Memory B cell (primary cell): ENCODE results near the gene TM6SF1.
"Not testable (repeated sequence)": the region's sequence is repeated elsewhere in the genome, so short reads cannot be mapped to it uniquely, and the experiment has no call there.

Source experiments
- ATAC-seq: fragments of 150-1000 bp; cut with Tn5 transposase; 2 replicates; pipeline ENCODE4 v1.10.0; 2021; ENCODE audit warnings: low read depth, mild to moderate bottlenecking, moderate library complexity
- DNase-seq, 2 donors: peaks; one replicate each; pipeline ENCODE4 v3.0.0; 2022; ENCODE audit warnings: low spot score in 2 of 2
- H3K27ac Mint-ChIP-seq: one replicate; pipeline ENCODE4 v1.8.0; 2022; ENCODE audit warnings: mild to moderate bottlenecking, moderate library complexity, mixed read lengths
- H3K27me3 Mint-ChIP-seq: one replicate; pipeline ENCODE4 v1.8.0; 2022; ENCODE audit warnings: mixed read lengths
- H3K36me3 Mint-ChIP-seq: one replicate; pipeline ENCODE4 v1.8.0; 2022; ENCODE audit warnings: mild to moderate bottlenecking, mixed read lengths
- H3K4me1 Mint-ChIP-seq: one replicate; pipeline ENCODE4 v1.8.0; 2022; ENCODE audit warnings: mixed read lengths
- H3K4me3 Mint-ChIP-seq: one replicate; pipeline ENCODE4 v1.8.0; 2022; ENCODE audit warnings: mild to moderate bottlenecking, moderate library complexity, mixed read lengths
- H3K9me3 Mint-ChIP-seq: one replicate; pipeline ENCODE4 v1.8.0; 2022; ENCODE audit warnings: mixed read lengths

TM6SF1 gene

DNA sequence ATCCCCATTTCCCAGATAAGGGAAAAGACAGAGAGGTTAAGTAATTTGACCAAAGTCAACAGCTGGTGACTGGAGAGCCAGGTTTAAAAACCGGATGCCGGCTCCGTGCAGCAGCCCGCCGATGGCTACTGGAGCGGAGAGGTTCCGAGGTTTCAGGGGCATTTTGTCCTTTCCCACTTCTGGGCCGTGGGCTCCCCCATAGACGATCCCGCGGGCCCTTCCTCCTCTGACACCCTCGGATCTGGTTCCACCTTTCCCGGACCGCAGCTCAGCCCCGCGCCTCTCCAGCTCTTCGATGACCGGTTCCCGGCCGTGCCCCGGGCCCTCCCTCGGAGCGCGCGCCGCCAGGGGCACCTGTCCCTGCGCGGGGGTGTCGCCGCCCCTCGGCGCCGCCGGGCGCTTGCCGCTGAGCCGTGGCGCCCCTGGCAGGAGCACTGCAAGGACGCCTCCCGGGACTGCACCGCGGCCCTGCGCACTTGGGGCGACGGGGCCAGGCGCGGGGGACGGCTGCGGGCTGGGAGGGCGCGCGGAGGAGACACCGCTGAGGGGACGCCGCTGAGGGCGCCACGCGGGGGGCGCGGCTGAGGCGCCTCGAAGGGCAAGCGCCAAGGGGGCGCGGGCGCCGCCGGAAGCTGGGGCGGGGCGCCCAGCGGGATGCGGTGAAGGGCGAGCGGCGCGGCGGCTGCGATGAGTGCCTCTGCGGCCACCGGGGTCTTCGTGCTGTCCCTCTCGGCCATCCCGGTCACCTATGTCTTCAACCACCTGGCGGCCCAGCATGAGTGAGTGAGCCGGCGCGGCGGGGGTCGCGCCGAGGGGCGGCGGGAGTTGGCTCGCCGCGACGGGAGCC lies at the start of gene TM6SF1:
TSS of gene TM6SF1 (plus strand) at position 652 of the 847 bp plus-strand sequence. CDS start at position 688, 36 bp downstream.
- H3K9me3 Mint-ChIP-seq, result peaks cover 3% of the 10 kb centered on the region
- H3K4me1 Mint-ChIP-seq, result peaks cover 9% of the 10 kb centered on the region
- DNase-seq (peak in 1 of 2 donors; percentile 19), ATAC-seq (peak; percentile 46)
- no peak within 1 kb of the TSS for H3K27ac Mint-ChIP-seq
- H3K4me3 Mint-ChIP-seq, result peak within 1 kb of the TSS; percentile 66
- H3K27me3 Mint-ChIP-seq, result peaks cover 35% of the 10 kb centered on the region
- H3K36me3 Mint-ChIP-seq, result peaks cover 3% of the 10 kb centered on the region

DNA sequence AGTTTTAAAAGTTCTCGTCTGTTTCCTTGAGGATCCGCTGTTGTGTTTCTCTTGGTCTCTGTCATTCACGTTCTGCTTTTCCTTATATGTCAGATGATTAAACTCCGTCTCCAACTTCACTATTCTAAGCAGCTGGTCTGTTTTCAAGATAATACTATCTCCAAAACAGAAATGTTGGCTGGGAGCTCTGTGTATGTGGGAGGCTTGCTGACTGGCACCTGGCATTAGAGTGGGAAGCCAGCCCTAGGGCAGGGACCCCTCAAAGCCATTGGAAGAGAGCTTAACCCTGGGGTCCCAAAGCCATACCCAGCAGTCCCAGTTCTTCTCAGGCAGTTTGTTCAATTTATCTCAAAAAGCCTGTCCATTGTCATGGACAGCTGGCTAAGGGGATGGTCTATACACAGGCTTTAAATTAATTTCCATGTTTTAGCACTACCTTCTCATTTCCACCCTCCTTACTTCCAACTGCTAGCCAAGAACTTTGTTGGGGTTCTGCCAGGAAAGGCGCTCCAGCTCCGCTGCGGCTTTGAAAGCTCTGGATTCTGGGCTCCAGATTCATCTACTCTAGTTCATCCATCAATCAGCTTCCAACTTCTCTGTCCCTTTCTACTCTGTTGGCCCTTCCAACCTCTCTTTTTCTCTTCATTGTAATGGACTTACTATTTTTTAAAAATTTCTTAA lies 49.6 kb upstream of the TM6SF1 start:
- no peaks in the 10 kb centered on the region for H3K9me3 Mint-ChIP-seq
- H3K27ac Mint-ChIP-seq, result no peak overlapping the region
- ATAC-seq (no peak), DNase-seq (no peak)
- peaks cover 5% of the 10 kb centered on the region for H3K4me1 Mint-ChIP-seq
- peaks cover 6% of the 10 kb centered on the region for H3K36me3 Mint-ChIP-seq
- no peak overlapping the region for H3K4me3 Mint-ChIP-seq
- no peaks in the 10 kb centered on the region for H3K27me3 Mint-ChIP-seq

DNA sequence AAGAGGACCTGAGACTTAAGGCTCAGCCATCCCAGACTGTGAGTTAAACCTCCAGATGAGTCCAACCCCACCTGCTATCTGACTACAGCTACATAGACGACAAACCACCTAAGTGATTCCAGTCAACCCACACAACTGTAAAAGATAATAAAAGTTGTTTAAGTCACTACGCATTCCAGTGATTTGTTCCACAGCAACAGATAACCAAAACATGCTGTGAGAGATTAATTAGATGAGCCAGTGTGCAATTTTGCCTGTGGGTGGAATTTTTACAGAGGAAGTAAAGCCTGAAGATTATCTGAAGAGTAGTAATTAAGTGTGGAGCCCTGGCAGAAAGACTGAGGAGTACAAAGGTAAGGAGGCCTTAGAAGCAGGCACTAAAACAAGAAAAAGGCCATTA lies 45.8 kb upstream of the TM6SF1 start:
- Mint-ChIP-seq H3K4me1 (peaks cover 15% of the 10 kb centered on the region), H3K4me3 (no peak overlapping the region), H3K36me3 (peaks cover 3% of the 10 kb centered on the region), H3K27me3 (no peaks in the 10 kb centered on the region), H3K27ac (no peak overlapping the region), H3K9me3 (no peaks in the 10 kb centered on the region)
- no peak for ATAC-seq
- DNase-seq, result no peak

DNA sequence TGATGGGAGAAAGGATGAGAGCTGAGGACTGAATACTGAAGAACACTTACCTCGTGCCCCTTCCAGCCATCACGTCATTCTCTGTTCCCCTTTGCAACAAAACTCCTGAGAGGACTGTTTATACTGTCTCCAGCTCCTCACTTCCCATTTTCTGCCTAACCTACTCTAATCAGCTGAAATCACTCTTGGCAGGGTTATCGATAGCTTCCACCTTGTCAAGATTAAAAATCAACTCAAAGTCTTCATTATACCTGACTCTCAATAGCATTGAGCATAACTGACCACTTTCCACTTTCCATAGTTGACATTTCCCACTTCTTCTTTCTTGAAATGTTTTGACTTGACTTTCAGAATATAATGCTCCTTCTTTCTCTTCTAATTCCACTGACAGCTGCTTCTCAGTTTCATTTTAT lies 44.7 kb upstream of the TM6SF1 start:
- DNase-seq (no peak), ATAC-seq (no peak)
- Mint-ChIP-seq H3K36me3 (peaks cover 2% of the 10 kb centered on the region), H3K4me1 (peaks cover 11% of the 10 kb centered on the region), H3K27me3 (no peaks in the 10 kb centered on the region), H3K9me3 (no peaks in the 10 kb centered on the region), H3K4me3 (no peak overlapping the region), H3K27ac (no peak overlapping the region)

DNA sequence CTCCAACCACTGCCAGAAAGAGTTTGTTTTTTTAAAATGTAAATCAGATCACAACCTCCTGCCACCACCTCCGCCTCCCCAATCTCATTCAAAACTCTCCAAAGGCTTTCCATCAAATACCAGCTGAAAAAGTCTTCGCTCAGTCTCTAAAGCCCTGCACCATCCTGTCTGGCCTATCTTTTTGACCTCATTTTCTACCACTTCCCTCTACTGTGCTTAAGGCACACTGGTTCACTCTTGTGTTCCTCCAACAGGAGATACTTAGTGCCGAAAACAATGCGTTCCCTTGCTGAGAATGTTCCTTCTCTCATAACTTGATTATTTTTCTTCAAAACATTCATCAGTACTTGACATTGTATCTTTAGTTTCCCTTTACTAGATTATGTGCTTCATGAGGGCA lies 43.9 kb upstream of the TM6SF1 start:
- Mint-ChIP-seq H3K27ac (no peak overlapping the region), H3K27me3 (no peaks in the 10 kb centered on the region), H3K4me3 (no peak overlapping the region), H3K4me1 (peaks cover 11% of the 10 kb centered on the region), H3K9me3 (no peaks in the 10 kb centered on the region), H3K36me3 (peaks cover 2% of the 10 kb centered on the region)
- ATAC-seq, result no peak
- DNase-seq, result no peak

DNA sequence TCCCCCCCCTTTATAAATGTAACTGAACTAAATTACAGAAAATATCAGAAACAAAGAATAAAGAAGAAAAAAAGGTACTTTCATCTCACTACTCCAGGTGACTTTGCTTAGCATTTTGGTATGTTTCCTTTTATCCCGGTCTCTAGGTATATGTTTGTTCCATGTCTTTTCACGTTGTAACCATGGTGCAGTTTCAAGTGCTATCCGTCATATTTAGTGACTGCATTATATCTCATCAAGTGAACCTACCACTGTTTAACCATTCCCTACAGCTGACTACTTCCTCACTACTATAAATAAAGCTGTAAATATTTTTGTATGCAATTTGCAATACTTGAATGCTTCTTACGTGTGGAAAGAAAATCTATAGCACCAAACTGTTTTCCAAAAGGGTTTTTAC lies 42.6 kb upstream of the TM6SF1 start:
- H3K4me1 Mint-ChIP-seq, result peaks cover 11% of the 10 kb centered on the region
- peaks cover 2% of the 10 kb centered on the region for H3K36me3 Mint-ChIP-seq
- DNase-seq (no peak), ATAC-seq (no peak)
- peak overlapping the region; percentile 83 for H3K4me3 Mint-ChIP-seq
- H3K9me3 Mint-ChIP-seq, result no peaks in the 10 kb centered on the region
- H3K27me3 Mint-ChIP-seq, result no peaks in the 10 kb centered on the region
- H3K27ac Mint-ChIP-seq, result peak overlapping the region; percentile 84

DNA sequence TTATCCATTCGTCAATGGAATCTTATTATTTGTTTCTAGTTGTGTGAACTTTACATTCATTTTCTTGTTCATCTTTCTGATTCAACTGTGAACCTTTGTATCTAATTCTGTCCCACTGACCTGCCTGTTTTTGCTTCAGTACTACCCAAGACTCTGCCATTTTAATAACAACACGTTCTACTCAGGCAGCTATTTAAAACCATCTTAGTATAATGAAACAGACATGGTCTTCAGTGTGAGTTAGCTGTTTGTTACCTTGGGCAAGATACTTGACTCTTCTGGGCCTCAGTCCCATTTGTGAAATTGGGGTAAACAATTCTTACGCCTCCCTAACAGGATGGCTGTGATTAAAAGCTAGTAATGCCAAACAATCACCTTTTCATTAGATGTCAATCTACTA lies 42.0 kb upstream of the TM6SF1 start:
- peaks cover 11% of the 10 kb centered on the region for H3K4me1 Mint-ChIP-seq
- H3K27me3 Mint-ChIP-seq, result no peaks in the 10 kb centered on the region
- peak overlapping the region; percentile 84 for H3K27ac Mint-ChIP-seq
- peaks cover 2% of the 10 kb centered on the region for H3K36me3 Mint-ChIP-seq
- peak overlapping the region; percentile 83 for H3K4me3 Mint-ChIP-seq
- no peaks in the 10 kb centered on the region for H3K9me3 Mint-ChIP-seq
- no peak for DNase-seq
- ATAC-seq, result no peak

DNA sequence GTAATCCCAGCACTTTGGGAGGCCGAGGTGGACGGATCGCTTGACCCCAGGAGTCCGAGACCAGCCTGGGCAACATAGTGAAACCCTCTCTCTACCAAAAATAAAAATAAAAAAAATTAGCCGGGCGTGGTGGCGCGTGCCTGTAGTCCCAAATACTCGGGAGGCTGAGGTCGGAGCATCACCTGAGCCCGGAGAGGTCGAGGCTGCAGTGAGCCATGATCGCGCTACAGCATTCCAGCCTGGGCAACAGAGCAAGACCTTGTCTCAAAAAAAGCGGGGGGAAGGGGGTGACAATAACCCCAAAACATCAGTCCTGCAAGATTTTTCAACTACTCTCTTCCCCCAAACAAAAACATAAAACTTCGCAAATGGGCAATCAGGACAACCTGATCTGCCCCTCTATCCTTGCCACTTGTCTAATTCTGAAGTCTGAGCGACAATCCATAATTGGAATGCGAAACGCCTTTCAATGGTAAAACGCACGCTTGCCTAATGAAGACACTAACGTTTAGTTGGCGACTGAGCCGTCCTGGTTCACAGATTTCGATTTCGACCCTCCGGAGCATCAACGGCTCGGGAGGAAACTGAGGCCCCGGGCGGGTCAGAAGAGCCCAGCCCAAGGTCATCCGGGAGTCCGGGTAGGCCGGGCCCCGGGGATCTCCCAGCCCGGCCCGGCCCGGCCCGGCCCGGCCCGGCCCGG lies 41.3 kb upstream of the TM6SF1 start:
- ATAC-seq (no peak), DNase-seq (no peak)
- Mint-ChIP-seq H3K27me3 (no peaks in the 10 kb centered on the region), H3K27ac (peak overlapping the region; percentile 84), H3K36me3 (peaks cover 2% of the 10 kb centered on the region), H3K4me3 (peak overlapping the region; percentile 83), H3K9me3 (no peaks in the 10 kb centered on the region), H3K4me1 (peaks cover 11% of the 10 kb centered on the region)

DNA sequence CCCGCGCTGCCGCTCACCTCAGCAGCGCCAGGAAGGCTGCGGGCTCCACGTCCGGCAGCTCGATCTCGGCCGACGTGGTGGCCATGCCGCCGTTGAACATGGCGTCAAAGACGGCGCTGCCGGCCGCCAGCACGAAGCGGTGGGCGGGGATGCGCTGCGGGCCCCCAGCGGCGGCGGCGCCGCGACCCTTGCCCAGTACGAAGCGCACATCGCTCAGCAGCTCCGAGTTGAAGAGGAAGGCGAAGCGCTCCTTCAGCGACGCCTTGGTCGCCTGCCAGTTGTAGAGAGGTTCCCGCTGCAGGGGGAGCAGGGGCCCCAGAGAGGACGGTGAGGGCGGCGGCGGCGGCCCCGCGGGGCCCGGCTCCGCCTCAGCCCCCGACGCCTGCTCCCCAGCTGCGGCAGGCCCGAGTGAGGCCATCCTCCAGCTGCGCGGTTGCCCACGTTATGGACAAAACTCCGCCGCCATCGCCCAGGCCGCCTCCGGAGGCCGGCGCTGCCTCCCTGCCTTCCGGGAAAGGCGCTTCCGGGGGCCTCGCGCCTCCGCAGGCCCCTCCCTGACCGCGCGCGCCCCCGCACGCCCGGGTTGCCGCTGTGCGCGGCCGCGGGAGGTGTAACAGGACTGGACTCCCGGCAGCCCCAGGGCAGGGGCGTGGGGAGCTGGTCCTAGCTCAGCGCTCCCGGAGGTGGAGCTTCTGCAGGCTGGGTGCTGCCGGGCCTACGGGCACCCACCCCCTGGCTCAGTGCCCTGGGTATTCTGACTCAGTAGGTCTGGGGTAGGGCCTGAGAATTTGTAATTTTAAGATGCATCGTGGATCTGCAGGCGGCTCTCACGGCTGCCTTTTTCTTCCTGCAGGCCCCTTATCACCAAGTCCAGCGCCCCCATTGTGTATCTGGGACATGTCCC lies 40.5 kb upstream of the TM6SF1 start, which contains the start of gene BTBD1:
TSS of gene BTBD1 (minus strand) at position 519 of the 904 bp plus-strand sequence. CDS start at position 418, 101 bp downstream.
- peaks cover 2% of the 10 kb centered on the region for H3K36me3 Mint-ChIP-seq
- peak; percentile 79 for ATAC-seq
- H3K4me3 Mint-ChIP-seq, result peak within 1 kb of the TSS; percentile 83
- peaks cover 11% of the 10 kb centered on the region for H3K4me1 Mint-ChIP-seq
- peak; percentile 61 to 75 for DNase-seq
- no peaks in the 10 kb centered on the region for H3K9me3 Mint-ChIP-seq
- H3K27me3 Mint-ChIP-seq, result no peaks in the 10 kb centered on the region
- H3K27ac Mint-ChIP-seq, result peak within 1 kb of the TSS; percentile 84

DNA sequence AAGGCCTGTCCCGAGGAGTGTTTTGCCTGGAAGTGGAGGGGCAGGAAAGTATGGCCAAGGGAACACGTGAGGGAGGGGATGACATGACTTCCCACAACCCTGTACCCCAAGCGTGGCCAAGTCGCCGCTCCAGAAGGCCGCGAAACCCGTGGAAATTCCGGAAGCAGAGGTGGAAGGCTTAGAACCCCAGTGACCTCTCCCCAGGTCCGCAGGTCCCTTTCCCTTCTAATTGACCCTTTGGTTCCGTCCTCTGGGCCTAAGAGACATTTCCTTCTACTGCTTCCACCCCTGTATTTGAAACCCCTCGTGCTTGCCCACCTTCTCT lies 39.8 kb upstream of the TM6SF1 start:
- H3K4me3 Mint-ChIP-seq, result peak overlapping the region; percentile 76
- peaks cover 11% of the 10 kb centered on the region for H3K4me1 Mint-ChIP-seq
- H3K27me3 Mint-ChIP-seq, result peaks cover 2% of the 10 kb centered on the region
- H3K27ac Mint-ChIP-seq, result peak overlapping the region; percentile 23
- DNase-seq, result no peak
- no peak for ATAC-seq
- H3K9me3 Mint-ChIP-seq, result peaks cover 2% of the 10 kb centered on the region
- H3K36me3 Mint-ChIP-seq, result peaks cover 4% of the 10 kb centered on the region

DNA sequence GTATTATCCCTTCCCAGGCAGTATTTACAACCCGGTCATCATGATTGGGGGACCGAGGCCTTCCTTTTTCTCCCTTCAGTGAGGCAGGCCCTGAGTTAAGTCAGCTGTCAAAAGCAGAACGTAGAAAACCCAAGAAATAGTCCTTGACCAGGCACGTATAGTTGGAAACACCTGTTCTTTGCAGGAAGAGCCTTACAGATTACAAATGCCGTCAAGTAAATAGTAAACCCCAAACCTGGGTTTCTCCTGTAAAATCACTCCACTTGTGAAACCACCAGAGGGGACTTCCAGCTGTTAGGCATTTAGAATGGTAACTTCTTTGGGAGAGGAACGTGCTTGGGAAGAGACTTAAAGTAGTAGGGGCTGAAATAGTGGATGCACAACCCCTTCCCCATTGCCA lies 39.4 kb upstream of the TM6SF1 start:
- ATAC-seq (no peak), DNase-seq (no peak)
- H3K4me1 Mint-ChIP-seq, result peaks cover 11% of the 10 kb centered on the region
- H3K4me3 Mint-ChIP-seq, result peak overlapping the region; percentile 76
- peaks cover 2% of the 10 kb centered on the region for H3K27me3 Mint-ChIP-seq
- H3K36me3 Mint-ChIP-seq, result peaks cover 4% of the 10 kb centered on the region
- peaks cover 2% of the 10 kb centered on the region for H3K9me3 Mint-ChIP-seq
- H3K27ac Mint-ChIP-seq, result peak overlapping the region; percentile 23

DNA sequence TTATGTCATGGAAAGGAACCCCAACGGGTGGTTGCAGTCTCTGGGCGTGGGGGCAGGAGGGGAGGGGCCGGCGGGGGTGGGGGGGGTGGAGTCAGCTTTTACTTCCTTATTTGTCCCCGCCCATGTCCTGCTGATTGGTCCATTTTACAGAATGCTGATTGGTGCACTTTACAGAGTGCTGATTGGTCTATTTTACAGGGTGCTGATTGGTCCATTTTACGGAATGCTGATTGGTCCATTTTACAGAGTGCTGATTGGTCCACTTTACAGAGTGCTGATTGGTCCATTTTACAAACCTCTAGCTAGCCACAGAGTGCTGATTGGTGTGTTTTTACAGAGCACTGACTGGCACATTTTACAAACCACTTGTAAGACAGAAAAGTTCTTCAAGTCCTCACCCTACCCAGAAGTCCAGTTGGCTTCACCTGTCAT lies 38.2 kb upstream of the TM6SF1 start:
- H3K4me3 Mint-ChIP-seq, H3K36me3 Mint-ChIP-seq, H3K9me3 Mint-ChIP-seq, H3K27ac Mint-ChIP-seq, H3K27me3 Mint-ChIP-seq: not testable (repeated sequence)
- ATAC-seq (peak; percentile 9), DNase-seq (peak in 1 of 2 donors; percentile 21)
- peaks cover 11% of the 10 kb centered on the region for H3K4me1 Mint-ChIP-seq

DNA sequence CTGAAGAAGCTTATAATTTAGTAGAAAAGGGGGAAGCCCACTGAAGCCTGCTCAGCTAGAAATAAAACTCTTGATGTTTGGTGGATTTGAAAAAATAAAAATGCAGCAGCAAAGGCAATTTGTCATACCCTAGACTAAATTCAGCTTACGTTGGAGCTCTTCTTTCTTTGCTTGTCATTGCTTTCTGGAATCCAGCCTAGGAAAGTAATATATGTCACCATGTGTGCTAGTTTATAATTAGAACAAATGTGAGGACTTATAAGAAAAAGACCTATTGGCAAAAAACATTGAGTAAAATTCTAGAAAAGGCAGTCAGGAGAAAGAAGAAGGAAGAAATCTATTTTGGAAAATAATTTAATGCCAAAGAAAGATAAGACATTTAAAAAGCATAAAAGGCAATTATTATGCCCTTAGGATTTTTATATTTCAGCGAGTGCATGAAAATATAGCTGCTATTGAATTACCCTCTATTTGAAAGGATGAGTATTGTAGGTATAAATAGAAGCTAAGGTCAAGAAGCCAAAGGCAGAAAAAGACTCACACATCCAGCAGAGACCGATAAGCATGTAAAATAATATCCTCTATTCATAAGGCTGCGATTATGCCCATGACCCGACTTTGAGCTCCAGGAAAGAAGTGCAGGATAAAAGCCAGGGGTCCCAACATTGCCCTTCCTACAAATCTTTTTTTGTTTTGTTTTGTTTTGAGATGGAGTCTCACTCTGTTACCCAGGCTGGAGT lies 29.8 kb upstream of the TM6SF1 start:
- peaks cover 20% of the 10 kb centered on the region for H3K27me3 Mint-ChIP-seq
- H3K36me3 Mint-ChIP-seq, result peaks cover 3% of the 10 kb centered on the region
- H3K4me1 Mint-ChIP-seq, result peaks cover 3% of the 10 kb centered on the region
- no peak for ATAC-seq
- no peak for DNase-seq
- peaks cover 8% of the 10 kb centered on the region for H3K9me3 Mint-ChIP-seq
- H3K4me3 Mint-ChIP-seq, result no peak overlapping the region
- H3K27ac Mint-ChIP-seq, result no peak overlapping the region
